DOHH2 (cell line): Measurements from ENCODE around the gene CNTN5.

Experiments
- H3F3A ChIP-seq: fragments of 200-600 bp; sonication (generic), shearing (Covaris generic); 2 replicates; pipeline ENCODE4 v1.6.0; 2016; ENCODE audit warnings: antibody characterized with exemption, mild to moderate bottlenecking; ENCODE audit not compliant: control insufficient read depth, insufficient read depth
- H3K27ac ChIP-seq: fragments of 200-600 bp; sonication (generic); 2 replicates; pipeline ENCODE4 v1.5.1; 2014; ENCODE audit warnings: low read depth, mild to moderate bottlenecking, low read length, moderate library complexity
- H3K27me3 ChIP-seq: fragments of 200-600 bp; sonication (generic); 2 replicates; pipeline ENCODE4 v1.6.1; 2014; ENCODE audit warnings: mild to moderate bottlenecking, low read length, mixed read lengths; ENCODE audit not compliant: control insufficient read depth
- H3K36me3 ChIP-seq: fragments of 200-600 bp; sonication (generic); 2 replicates; pipeline ENCODE4 v1.6.1; 2014; ENCODE audit warnings: mild to moderate bottlenecking, low read length, moderate library complexity, mixed read lengths; ENCODE audit not compliant: control insufficient read depth
- H3K4me1 ChIP-seq: fragments of 200-600 bp; sonication (generic); 2 replicates; pipeline ENCODE4 v1.6.1; 2014; ENCODE audit warnings: mild to moderate bottlenecking, low read length, mixed read lengths; ENCODE audit not compliant: control insufficient read depth
- H3K4me2 ChIP-seq: fragments of 200-600 bp; sonication (generic); 2 replicates; pipeline ENCODE4 v1.6.0; 2014; ENCODE audit warnings: mild to moderate bottlenecking, low read length, moderate library complexity
- H3K4me3 ChIP-seq: fragments of 200-600 bp; sonication (generic); 2 replicates; pipeline ENCODE4 v1.5.1; 2014; ENCODE audit warnings: mild to moderate bottlenecking, low read length, mixed read lengths
- H3K79me2 ChIP-seq: fragments of 200-600 bp; sonication (generic); 2 replicates; pipeline ENCODE4 v1.6.1; 2014; ENCODE audit warnings: mild to moderate bottlenecking, low read length, mixed read lengths; ENCODE audit not compliant: control insufficient read depth
- H3K9me2 ChIP-seq: fragments of 200-600 bp; sonication (generic); replicated peaks from 2 replicates; pipeline ENCODE4 v1.6.1; 2014; ENCODE audit warnings: mild to moderate bottlenecking, low read length, mixed read lengths; ENCODE audit not compliant: control insufficient read depth
- H3K9me3 ChIP-seq: fragments of 200-600 bp; sonication (generic); 2 replicates; pipeline ENCODE4 v1.6.1; 2014; ENCODE audit warnings: antibody characterized with exemption, low read length, mixed read lengths; ENCODE audit not compliant: control insufficient read depth, insufficient read depth
- H4K20me1 ChIP-seq: fragments of 200-600 bp; sonication (generic); 2 replicates; pipeline ENCODE4 v1.6.0; 2014; ENCODE audit warnings: low read depth, mild to moderate bottlenecking, antibody characterized with exemption, low read length, moderate library complexity; ENCODE audit not compliant: control insufficient read depth, insufficient read depth
- CTCF ChIP-seq: fragments of 200-600 bp; sonication (generic); IDR thresholded peaks from one replicate; pipeline ENCODE4 v1.5.1; 2014; ENCODE audit warnings: antibody characterized with exemption, mild to moderate bottlenecking, low read depth, low read length; ENCODE audit not compliant: poor library complexity, severe bottlenecking
- EZH2phosphoT487 ChIP-seq: fragments of 200-600 bp; sonication (generic); IDR thresholded peaks from 2 replicates; pipeline ENCODE4 v1.6.1; 2017; ENCODE audit warnings: borderline replicate concordance, mild to moderate bottlenecking, antibody characterized with exemption, low read length, moderate library complexity, mixed read lengths

The CNTN5 gene

GRCh38 chr11:99494065-99494464, 473.3 kb downstream of the CNTN5 start:
- no peak overlapping the region for H3K27ac ChIP-seq
- no peak overlapping the region for H3K4me3 ChIP-seq
- no peaks in the 10 kb centered on the region for H3K9me2 ChIP-seq
- H3F3A ChIP-seq, result no peaks in the 10 kb centered on the region
- H3K79me2 ChIP-seq, result no peaks in the 10 kb centered on the region
- no peaks in the 10 kb centered on the region for H3K4me1 ChIP-seq
- TF ChIP-seq CTCF, result no peak
- no peak for TF ChIP-seq EZH2phosphoT487
- no peaks in the 10 kb centered on the region for H4K20me1 ChIP-seq
- no peaks in the 10 kb centered on the region for H3K27me3 ChIP-seq
- no peaks in the 10 kb centered on the region for H3K36me3 ChIP-seq
- H3K4me2 ChIP-seq, result no peak overlapping the region
- H3K9me3 ChIP-seq, result no peaks in the 10 kb centered on the region

GRCh38 chr11:99501655-99502054, 480.9 kb downstream of the CNTN5 start:
- no peaks in the 10 kb centered on the region for H4K20me1 ChIP-seq
- no peaks in the 10 kb centered on the region for H3K9me3 ChIP-seq
- no peak for TF ChIP-seq CTCF
- H3K4me1 ChIP-seq, result no peaks in the 10 kb centered on the region
- H3K9me2 ChIP-seq, result no peaks in the 10 kb centered on the region
- no peaks in the 10 kb centered on the region for H3K79me2 ChIP-seq
- H3K27me3 ChIP-seq, result no peaks in the 10 kb centered on the region
- no peaks in the 10 kb centered on the region for H3K36me3 ChIP-seq
- no peak overlapping the region for H3K27ac ChIP-seq
- H3K4me2 ChIP-seq, result no peak overlapping the region
- no peaks in the 10 kb centered on the region for H3F3A ChIP-seq
- H3K4me3 ChIP-seq, result no peak overlapping the region

- Histone ChIP-seq H3K4me2 (no peak overlapping the region), H3K9me3 (no peaks in the 10 kb centered on the region), H3K9me2 (no peaks in the 10 kb centered on the region), H3F3A (no peaks in the 10 kb centered on the region), H3K27me3 (no peaks in the 10 kb centered on the region), H3K4me1 (no peaks in the 10 kb centered on the region), H3K27ac (no peak overlapping the region), H4K20me1 (no peaks in the 10 kb centered on the region), H3K36me3 (no peaks in the 10 kb centered on the region), H3K79me2 (no peaks in the 10 kb centered on the region), H3K4me3 (no peak overlapping the region)
- no peak for TF ChIP-seq CTCF
- no peak for TF ChIP-seq EZH2phosphoT487
Observed at GRCh38 chr11:99505316-99505715, 484.6 kb downstream of the CNTN5 start.

GRCh38 chr11:99505831-99506230, 485.1 kb downstream of the CNTN5 start:
- H3K4me3 ChIP-seq, result no peak overlapping the region
- no peaks in the 10 kb centered on the region for H3K27me3 ChIP-seq
- no peaks in the 10 kb centered on the region for H4K20me1 ChIP-seq
- H3K9me2 ChIP-seq, result no peaks in the 10 kb centered on the region
- H3K4me2 ChIP-seq, result no peak overlapping the region
- H3K9me3 ChIP-seq, result no peaks in the 10 kb centered on the region
- H3K4me1 ChIP-seq, result no peaks in the 10 kb centered on the region
- H3F3A ChIP-seq, result no peaks in the 10 kb centered on the region
- no peaks in the 10 kb centered on the region for H3K79me2 ChIP-seq
- no peaks in the 10 kb centered on the region for H3K36me3 ChIP-seq
- TF ChIP-seq EZH2phosphoT487, result no peak
- no peak for TF ChIP-seq CTCF
- H3K27ac ChIP-seq, result no peak overlapping the region
